Epithelial cell of esophagus (primary cell): Measurements from ENCODE around the gene SCUBE1.

ENCODE experiments used
- DNase-seq: peaks from one replicate; pipeline ENCODE4 v3.0.0; 2010; ENCODE audit warnings: low read depth
- H3K4me3 ChIP-seq: 2 replicates; pipeline ENCODE4 v1.5.1; 2011; ENCODE audit warnings: mild to moderate bottlenecking, low read length, control low read depth
- CTCF ChIP-seq: IDR thresholded peaks from 2 replicates; pipeline ENCODE4 v1.5.1; 2011; ENCODE audit warnings: low read depth, mild to moderate bottlenecking, low read length, control low read depth, inconsistent platforms; ENCODE audit not compliant: insufficient read depth; ENCODE audit errors: missing control alignments

Gene SCUBE1

GRCh38 chr22:43263645-43264514, 79.3 kb downstream of the SCUBE1 start:
- TF ChIP-seq CTCF = no peak
- peak; percentile 76 for DNase-seq
- no peak overlapping the region for H3K4me3 ChIP-seq

GRCh38 chr22:43262990-43263644, 80.1 kb downstream of the SCUBE1 start:
- TF ChIP-seq CTCF = no peak
- DNase-seq = peak; percentile 6
- H3K4me3 ChIP-seq = no peak overlapping the region

- no peak overlapping the region for H3K4me3 ChIP-seq
- no peak for DNase-seq
- no peak for TF ChIP-seq CTCF
Measured at GRCh38 chr22:43260331-43261231, 82.6 kb downstream of the SCUBE1 start.

- TF ChIP-seq CTCF = no peak
- no peak overlapping the region for H3K4me3 ChIP-seq
Measured at GRCh38 chr22:43257961-43258360, 85.2 kb downstream of the SCUBE1 start.

GRCh38 chr22:43257549-43257948, 85.6 kb downstream of the SCUBE1 start:
- DNase-seq = peak; percentile 15
- H3K4me3 ChIP-seq = no peak overlapping the region
- no peak for TF ChIP-seq CTCF

More at GRCh38 chr22:43257961-43258360, 85.2 kb downstream of the SCUBE1 start:
- no peak for DNase-seq

- DNase-seq = no peak
- H3K4me3 ChIP-seq = no peak overlapping the region
- TF ChIP-seq CTCF = no peak
Measured at GRCh38 chr22:43256976-43257545, 86.1 kb downstream of the SCUBE1 start.
